IPS-NIHi7 (cell line): ENCODE data around the gene ICOS.

Experiments used
- DNase-seq: peaks from one replicate; pipeline ENCODE4 v3.0.0; 2012; ENCODE audit warnings: mixed read lengths; ENCODE audit errors: extremely low spot score

Gene ICOS

GRCh38 chr2:204010628-204011560 is 74.3 kb downstream of the ICOS start:
- DNase-seq = no peak
